Esophagus muscularis mucosa (tissue), 4 donors: ENCODE data around the gene PCP2.

ENCODE experiments used
- CTCF ChIP-seq, 3 experiments: fragments of 200-600 bp in 2 of 3; fragments of 450-650 bp in 1 of 3; sonication (generic) in 2 of 3; IDR thresholded peaks; one replicate each; pipeline ENCODE4 v1.5.1; 2017 to 2019; ENCODE audit warnings: antibody characterized with exemption in 3 of 3, mild to moderate bottlenecking in 2 of 3, moderate library complexity in 1 of 3
- EP300 ChIP-seq: sonication (generic); formaldehyde crosslinking; IDR thresholded peaks from one replicate; pipeline ENCODE4 v1.6.1; 2017; ENCODE audit warnings: antibody characterized with exemption
- POLR2A ChIP-seq: fragments of 450-650 bp; IDR thresholded peaks from one replicate; pipeline ENCODE4 v1.6.1; 2017; ENCODE audit warnings: antibody characterized with exemption, moderate library complexity, mild to moderate bottlenecking, low read depth
- POLR2AphosphoS5 ChIP-seq, 2 donors: sonication (generic); formaldehyde crosslinking; IDR thresholded peaks; one replicate each; pipeline ENCODE4 v1.6.1; 2017; ENCODE audit warnings: antibody characterized with exemption in 2 of 2

GRCh38 chr19:7676854-7677253 lies 43.3 kb upstream of the PCP2 start, which contains the start of gene MCEMP1:
- TF ChIP-seq POLR2A (no peak), CTCF (IDR thresholded peaks at IDR 0.05) (no peak), POLR2AphosphoS5 (IDR thresholded peaks at IDR 0.05) (no peak), EP300 (no peak)
